ENCODE measurements around the gene AP2A1. TPM values are rescaled to one million over a fixed set of nuclear protein-coding genes. Genes with fewer than 3 reads are reported as not detected.

The AP2A1 gene
- total RNA-seq = 163 and 186 TPM in 2 replicates

DNA sequence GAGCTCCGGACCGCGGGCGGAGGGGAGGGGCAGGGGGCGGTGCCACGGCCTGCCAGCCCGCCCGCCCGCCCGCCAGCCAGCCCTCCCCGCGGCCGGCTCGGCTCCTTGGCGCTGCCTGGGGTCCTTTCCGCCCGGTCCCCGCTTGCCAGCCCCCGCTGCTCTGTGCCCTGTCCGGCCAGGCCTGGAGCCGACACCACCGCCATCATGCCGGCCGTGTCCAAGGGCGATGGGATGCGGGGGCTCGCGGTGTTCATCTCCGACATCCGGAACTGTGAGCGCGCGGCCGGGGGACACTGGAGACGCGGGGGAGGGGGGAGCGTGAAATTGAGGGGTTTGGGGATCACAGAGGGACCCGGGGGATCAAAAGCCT, at the start of gene AP2A1:
Gene AP2A1, plus strand, starts transcription at position 72 of the 370 bp plus-strand sequence. Its CDS starts 133 bp downstream, at position 205.

GRCh38 chr19:49763230-49763629, 3.6 kb upstream of the AP2A1 start, which contains the start of gene TSKS:
Gene TSKS (minus strand): TSS chr19:49763306. CDS start chr19:49763247, 59 bp downstream.

DNA sequence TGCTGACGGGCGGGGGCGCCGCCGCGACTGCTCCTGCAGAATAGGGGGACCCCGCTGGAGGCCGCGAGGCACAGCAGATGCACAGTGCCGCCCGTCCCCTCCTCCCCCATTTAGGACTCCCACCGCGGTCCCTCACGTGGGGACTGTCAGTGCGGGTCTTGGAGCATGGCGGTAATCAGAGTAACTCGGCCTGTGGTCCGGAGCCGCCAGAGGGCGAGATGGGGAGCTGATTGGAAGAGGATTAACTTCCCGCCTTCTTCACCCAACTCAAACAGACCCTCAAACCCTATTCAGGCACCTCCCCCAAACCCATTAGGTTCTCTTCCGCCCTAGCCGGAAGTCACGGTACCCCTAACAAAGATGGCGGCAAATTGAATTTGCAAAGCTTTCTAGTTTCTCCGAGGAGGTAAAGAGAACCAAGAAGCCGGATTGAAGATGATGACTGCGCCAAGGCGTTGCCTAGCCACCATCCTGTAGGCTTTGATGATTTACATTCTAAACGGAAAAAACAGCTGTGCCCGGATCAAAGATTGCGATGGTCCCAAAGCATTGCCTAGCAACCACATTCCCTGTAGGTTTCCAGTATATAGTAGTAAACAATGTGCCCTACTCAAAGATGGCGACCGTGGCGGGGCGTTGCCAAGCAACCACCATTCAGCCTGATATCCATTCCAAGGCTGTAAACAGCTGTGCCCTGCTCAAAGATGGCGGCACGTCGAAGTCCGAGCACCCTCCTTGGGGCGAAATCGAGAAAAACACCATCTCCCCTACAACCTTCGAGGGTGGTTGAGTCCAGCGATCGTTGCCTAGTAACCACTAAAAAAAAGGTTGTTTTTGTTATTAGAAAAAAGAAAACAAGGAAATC, 46.4 kb downstream of the AP2A1 start, which contains the start of gene FUZ:
Gene FUZ, minus strand, starts transcription at position 296 of the 865 bp plus-strand sequence. Its CDS starts 186 bp downstream, at position 110.

DNA sequence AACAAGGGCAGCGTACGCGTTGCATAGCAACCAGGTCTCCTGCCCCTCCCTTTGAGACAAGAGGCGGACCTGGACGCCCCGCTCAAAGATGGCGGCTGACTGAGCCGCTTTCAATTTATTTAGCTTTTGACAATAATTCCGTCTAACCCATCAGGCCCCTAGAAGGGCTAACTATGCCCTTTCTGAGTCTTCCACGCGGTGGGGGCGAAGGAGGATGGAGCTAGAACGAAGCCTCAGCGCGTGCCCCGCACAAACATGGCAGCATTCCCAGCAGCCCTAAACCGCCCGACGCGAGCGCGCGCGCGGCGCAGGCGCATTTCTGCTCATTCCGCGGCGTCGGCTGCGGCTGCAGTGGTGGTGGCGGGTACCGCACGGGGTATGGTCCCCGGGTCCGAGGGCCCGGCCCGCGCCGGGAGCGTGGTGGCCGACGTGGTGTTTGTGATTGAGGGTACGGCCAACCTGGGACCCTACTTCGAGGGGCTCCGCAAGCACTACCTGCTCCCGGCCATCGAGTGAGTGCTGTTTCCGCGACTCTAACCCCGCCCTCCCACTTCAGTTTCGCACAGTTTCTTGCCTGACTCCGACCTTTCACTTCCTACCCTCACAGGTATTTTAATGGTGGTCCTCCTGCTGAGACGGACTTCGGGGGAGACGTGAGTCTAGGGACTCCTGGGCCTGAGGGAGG, 51.3 kb downstream of the AP2A1 start, which contains the start of gene MED25:
Gene MED25, plus strand, starts transcription at position 326 of the 685 bp plus-strand sequence. Its CDS starts 53 bp downstream, at position 379.

DNA sequence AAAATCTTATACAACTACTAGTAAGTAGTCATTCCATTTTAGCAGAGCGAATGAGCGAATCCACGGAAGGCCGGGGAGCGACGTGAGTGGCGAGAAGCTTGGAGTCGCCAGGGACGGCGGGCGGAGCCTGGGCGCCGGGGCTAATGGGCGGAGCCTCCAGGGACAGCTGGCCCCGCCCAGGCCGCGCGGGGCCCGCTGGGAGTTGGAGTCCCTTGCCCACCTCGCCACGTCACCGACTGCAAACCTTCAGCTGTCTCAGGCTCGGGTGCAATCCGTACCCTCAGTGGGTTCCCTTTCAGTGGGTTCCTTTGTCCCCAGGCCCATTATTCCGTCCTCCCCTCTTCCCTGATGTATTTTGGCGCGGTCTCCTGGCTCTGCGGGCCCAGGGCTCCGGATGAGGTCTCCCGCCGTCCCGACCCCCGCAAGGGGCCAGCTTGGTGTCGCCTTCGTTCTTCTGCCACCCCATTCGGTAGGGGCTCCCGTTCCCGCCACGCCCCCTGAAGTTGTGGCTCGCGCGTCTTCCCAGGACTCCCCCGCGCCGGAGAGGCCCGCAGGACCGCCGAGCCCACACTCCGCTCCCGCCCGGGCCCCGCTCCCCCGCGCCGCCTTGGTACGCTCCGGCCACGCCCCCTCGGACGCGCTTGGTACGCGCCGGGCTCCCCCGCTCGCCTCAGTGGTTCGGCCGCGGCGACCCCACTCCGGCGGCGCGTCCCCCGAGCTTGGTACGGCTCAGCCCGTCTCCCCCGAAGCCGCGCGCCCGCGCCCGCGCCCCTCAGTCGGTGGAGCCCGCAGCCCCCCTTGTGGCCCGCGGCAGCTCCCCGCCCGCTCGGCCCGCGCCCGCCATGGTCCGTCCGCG, 83.9 kb downstream of the AP2A1 start, which contains the start of gene PTOV1:
Gene PTOV1, plus strand, starts transcription at position 673 of the 856 bp plus-strand sequence.

Other genes starting within 250 kb of the AP2A1 start
- gene RCN3, start 239.0 kb upstream of the AP2A1 start, total RNA-seq = 271 and 307 TPM in 2 replicates
- gene NOSIP, start 186.4 kb upstream of the AP2A1 start, total RNA-seq = 76.1 and 83.6 TPM in 2 replicates
- 0.71 TPM in 1 of 2 replicates, not detected in the other for gene PRRG2, start 185.7 kb upstream of the AP2A1 start, total RNA-seq
- gene PRR12, start 175.8 kb upstream of the AP2A1 start, total RNA-seq = 3.9 and 4.0 TPM in 2 replicates
- 111 and 138 TPM in 2 replicates for gene RRAS, start 126.9 kb upstream of the AP2A1 start, total RNA-seq
- gene SCAF1, start 124.8 kb upstream of the AP2A1 start, total RNA-seq = 22.9 and 30.3 TPM in 2 replicates
- gene IRF3, start 101.1 kb upstream of the AP2A1 start, total RNA-seq = 61.7 and 64.0 TPM in 2 replicates
- gene BCL2L12, start 101.1 kb upstream of the AP2A1 start, total RNA-seq = 25.7 and 36.3 TPM in 2 replicates
- gene PRMT1, start 89.7 kb upstream of the AP2A1 start, total RNA-seq = 423 and 449 TPM in 2 replicates
- gene ADM5, start 77.4 kb upstream of the AP2A1 start, total RNA-seq = 0.86 and 2.3 TPM in 2 replicates
- 35.7 and 43.8 TPM in 2 replicates for gene CPT1C, start 75.9 kb upstream of the AP2A1 start, total RNA-seq
- gene TSKS, start 3.7 kb upstream of the AP2A1 start, total RNA-seq = 0.18 and 0.58 TPM in 2 replicates
- 24.1 and 28.8 TPM in 2 replicates for gene FUZ, start 46.3 kb downstream of the AP2A1 start, total RNA-seq
- gene MED25, start 51.3 kb downstream of the AP2A1 start, total RNA-seq = 26.2 and 27.3 TPM in 2 replicates
- gene PTOV1, start 84.2 kb downstream of the AP2A1 start, total RNA-seq = 67.3 and 98.9 TPM in 2 replicates
- 52.5 and 76.4 TPM in 2 replicates for gene PNKP, start 100.6 kb downstream of the AP2A1 start, total RNA-seq
- gene AKT1S1, start 110.4 kb downstream of the AP2A1 start, total RNA-seq = 27.6 and 37.5 TPM in 2 replicates
- 26.2 and 48.1 TPM in 2 replicates for gene TBC1D17, start 110.7 kb downstream of the AP2A1 start, total RNA-seq
- gene IL4I1, start 129.9 kb downstream of the AP2A1 start, total RNA-seq = not detected in 2 replicates
- 14.0 and 20.2 TPM in 2 replicates for gene ATF5, start 162.2 kb downstream of the AP2A1 start, total RNA-seq
- 28.8 and 33.1 TPM in 2 replicates for gene NUP62, start 162.5 kb downstream of the AP2A1 start, total RNA-seq
- not detected in 2 replicates for gene SIGLEC11, start 194.2 kb downstream of the AP2A1 start, total RNA-seq

Measured in myometrial cell (primary cell).